Activated B cell treated with CpG ODN at 0.5 μM for 24 hours (primary cell): ENCODE measurements around the gene PDLIM1. TPM values are rescaled to one million over a fixed set of nuclear protein-coding genes. Genes with fewer than 3 reads are reported as not detected.

ENCODE experiments used
- ATAC-seq: fragments of 200-7000 bp; cut with Tn5 transposase; one replicate; pipeline ENCODE4 v1.10.0; 2021; ENCODE audit warnings: low read depth, mild to moderate bottlenecking, moderate library complexity
- CTCF ChIA-PET: fragments of 350-600 bp; sonication (Branson Sonifier 250); formaldehyde crosslinking; loops from one replicate; lab custom pipeline; 2021; ENCODE audit warnings: antibody characterized with exemption; lab: Charles Lee
- POLR2A ChIA-PET: fragments of 350-600 bp; sonication (Branson Sonifier 250); formaldehyde crosslinking; loops from one replicate; lab custom pipeline; 2021; ENCODE audit warnings: antibody characterized with exemption; lab: Charles Lee
- DNase-seq: peaks from one replicate; pipeline ENCODE4 v3.0.0; 2022
- H3K27ac Mint-ChIP-seq: one replicate; pipeline ENCODE4 v1.8.0; 2020; ENCODE audit warnings: mixed read lengths
- H3K27me3 Mint-ChIP-seq: one replicate; pipeline ENCODE4 v1.8.0; 2021; ENCODE audit warnings: mixed read lengths
- H3K36me3 Mint-ChIP-seq: one replicate; pipeline ENCODE4 v1.8.0; 2021; ENCODE audit warnings: low read depth, mixed read lengths
- H3K4me1 Mint-ChIP-seq: one replicate; pipeline ENCODE4 v1.8.0; 2021; ENCODE audit warnings: mixed read lengths
- H3K4me3 Mint-ChIP-seq: one replicate; pipeline ENCODE4 v1.8.0; 2020; ENCODE audit warnings: mild to moderate bottlenecking, mixed read lengths
- H3K9me3 Mint-ChIP-seq: one replicate; pipeline ENCODE4 v1.8.0; 2020; ENCODE audit warnings: mixed read lengths
- CTCF ChIP-seq: fragments of 200-600 bp; IDR thresholded peaks from one replicate; pipeline ENCODE4 v1.8.0; 2022; ENCODE audit warnings: antibody characterized with exemption, mild to moderate bottlenecking
- intact Hi-C: fragments of 100-400 bp; cut with micrococcal nuclease; formaldehyde crosslinking; loops from one replicate; pipeline ENCODE4 v1.15.1; 2024
- total RNA-seq: library from RNA; stranded (reverse); gene quantifications from 2 replicates; pipeline ENCODE4 v1.2.3, GENCODE V29; 2022

PDLIM1 gene
- total RNA-seq, 1 donor from 2014 or later = 141 TPM

GRCh38 chr10:95277201-95277570 is 13.6 kb downstream of the PDLIM1 start:
- ChIA-PET CTCF (interaction anchor here (0.8 to 1.1 kb wide), 2 partner anchors 30 to 31 kb away, joined by 3 read pairs; no protein-coding TSS in a partner anchor), POLR2A (interaction anchor here (1.6 kb wide), 1 partner anchor 14 kb away, joined by 10 read pairs; the partner anchor contains the start of gene PDLIM1)
- no peak overlapping the region for H3K27ac Mint-ChIP-seq
- H3K4me3 Mint-ChIP-seq = no peak overlapping the region
- H3K27me3 Mint-ChIP-seq = no peaks in the 10 kb centered on the region
- ATAC-seq (no peak), DNase-seq (no peak)
- no peaks in the 10 kb centered on the region for H3K9me3 Mint-ChIP-seq
- peaks cover 66% of the 10 kb centered on the region for H3K4me1 Mint-ChIP-seq
- peaks cover 21% of the 10 kb centered on the region for H3K36me3 Mint-ChIP-seq
- intact Hi-C loops = no loop called here
- TF ChIP-seq CTCF = no peak

GRCh38 chr10:95276367-95277200 is 14.2 kb downstream of the PDLIM1 start:
- Mint-ChIP-seq H3K9me3 (no peaks in the 10 kb centered on the region), H3K27me3 (no peaks in the 10 kb centered on the region), H3K4me3 (no peak overlapping the region), H3K36me3 (peaks cover 20% of the 10 kb centered on the region), H3K27ac (no peak overlapping the region), H3K4me1 (peaks cover 65% of the 10 kb centered on the region)
- TF ChIP-seq CTCF = no peak
- DNase-seq (no peak), ATAC-seq (peak; percentile 66)
- intact Hi-C loops = no loop called here
- POLR2A ChIA-PET = interaction anchor here (0.7 to 1.6 kb wide), 4 partner anchors 12 to 84 kb away, joined by 3 to 10 read pairs (median 4); partner anchors contain the start of gene PDLIM1
- CTCF ChIA-PET = interaction anchor here (0.8 to 1.1 kb wide), 2 partner anchors 29 to 30 kb away, joined by 3 read pairs; no protein-coding TSS in a partner anchor

- Mint-ChIP-seq H3K36me3 (peaks cover 24% of the 10 kb centered on the region), H3K4me3 (no peak overlapping the region), H3K27me3 (no peaks in the 10 kb centered on the region), H3K9me3 (no peaks in the 10 kb centered on the region), H3K27ac (no peak overlapping the region), H3K4me1 (peaks cover 58% of the 10 kb centered on the region)
- no peak for ATAC-seq
- TF ChIP-seq CTCF = no peak
- no peak for DNase-seq
- intact Hi-C loops = no loop called here
- ChIA-PET POLR2A (interaction anchor here (0.8 to 1.6 kb wide), 3 partner anchors 15 to 84 kb away, joined by 3 to 10 read pairs (median 4); partner anchors contain the start of gene PDLIM1), CTCF (no interaction called here)
These were observed 15.0 kb downstream of the PDLIM1 start for GRCh38 chr10:95275726-95276366.

- H3K27me3 Mint-ChIP-seq = no peaks in the 10 kb centered on the region
- POLR2A ChIA-PET = interaction anchor here (0.6 to 1.1 kb wide), 3 partner anchors 9 to 19 kb away, joined by 3 read pairs; partner anchors contain the start of gene PDLIM1
- H3K4me3 Mint-ChIP-seq = no peak overlapping the region
- peaks cover 41% of the 10 kb centered on the region for H3K36me3 Mint-ChIP-seq
- H3K4me1 Mint-ChIP-seq = peaks cover 41% of the 10 kb centered on the region
- DNase-seq = no peak
- no peak for ATAC-seq
- CTCF ChIA-PET = interaction anchor here (0.6 kb wide), 1 partner anchor 89 kb away, joined by 3 read pairs; no protein-coding TSS in a partner anchor
- H3K9me3 Mint-ChIP-seq = no peaks in the 10 kb centered on the region
- no peak for TF ChIP-seq CTCF
- peak overlapping the region; percentile 4 for H3K27ac Mint-ChIP-seq
- intact Hi-C loops = no loop called here
These were observed 17.1 kb downstream of the PDLIM1 start for GRCh38 chr10:95273393-95274312.
